Measurements from ENCODE around the gene PPID. TPM values are rescaled to one million over a fixed set of nuclear protein-coding genes. Genes with fewer than 3 reads are reported as not detected.

PPID gene
- total RNA-seq, 1 experiment from 2014 or later, result 43.3 TPM

DNA sequence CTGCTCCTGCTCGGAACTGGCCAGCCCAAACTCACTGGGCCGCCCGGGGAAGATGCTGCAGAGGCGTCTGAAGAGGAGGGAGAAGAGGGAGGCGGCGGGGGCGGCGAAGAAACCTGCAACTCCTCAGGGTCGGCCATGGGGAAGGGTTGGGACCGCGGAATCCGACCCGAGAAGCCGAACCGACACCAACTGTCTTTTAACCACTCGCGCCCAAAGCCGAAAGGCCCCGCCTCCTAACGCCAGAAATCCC is 51.6 kb downstream of the PPID start, which contains the start of gene C4orf46:
TSS of gene C4orf46 (minus strand) at position 223 of the 250 bp plus-strand sequence. CDS start at position 137, 86 bp downstream.
- TSS peak; percentile 43 for BruUV-seq (replicated peaks)
- Histone ChIP-seq H3K4me1 (ENCODE audit: insufficient read depth, low read length) (peaks cover 12% of the 10 kb centered on the region), H3K4me2 (ENCODE audit: low read length) (peak within 1 kb of the TSS; percentile 89), H3K79me2 (ENCODE audit: low read length) (peaks cover 60% of the 10 kb centered on the region), H3K4me3 (ENCODE audit: low read length) (peak within 1 kb of the TSS; percentile 76), H3K9me3 (ENCODE audit: low read length) (no peaks in the 10 kb centered on the region), H3F3A (ENCODE audit: low read length, unreplicated experiment) (no peaks in the 10 kb centered on the region), H3K9ac (ENCODE audit: low read length) (peak within 1 kb of the TSS; percentile 88), H3K27me3 (ENCODE audit: low read length) (no peaks in the 10 kb centered on the region), H4K20me1 (ENCODE audit: low read length) (peaks cover 5% of the 10 kb centered on the region; the same call in 1 of the 2 replicates), H3K36me3 (ENCODE audit: low read depth, low read length) (peaks cover 2% of the 10 kb centered on the region), H3K9me2 (replicated peaks; ENCODE audit: low read length) (no peaks in the 10 kb centered on the region), H3K27ac (ENCODE audit: low read length) (peak within 1 kb of the TSS; percentile 67), H2AFZ (ENCODE audit: low read length) (peak within 1 kb of the TSS; percentile 95)
- ATAC-seq (no peak), DNase-seq (peak; percentile 5)
- intact Hi-C loops (cut with micrococcal nuclease), result no loop called here
- POLR2A ChIA-PET (ENCODE audit: unreplicated experiment), result no interaction called here
- CTCF ChIA-PET, result no interaction called here
- no peak for TF ChIP-seq EZH2phosphoT487 (IDR thresholded peaks at IDR 0.05; ENCODE audit: borderline replicate concordance, low read length)
- TF ChIP-seq, protein P1, sequence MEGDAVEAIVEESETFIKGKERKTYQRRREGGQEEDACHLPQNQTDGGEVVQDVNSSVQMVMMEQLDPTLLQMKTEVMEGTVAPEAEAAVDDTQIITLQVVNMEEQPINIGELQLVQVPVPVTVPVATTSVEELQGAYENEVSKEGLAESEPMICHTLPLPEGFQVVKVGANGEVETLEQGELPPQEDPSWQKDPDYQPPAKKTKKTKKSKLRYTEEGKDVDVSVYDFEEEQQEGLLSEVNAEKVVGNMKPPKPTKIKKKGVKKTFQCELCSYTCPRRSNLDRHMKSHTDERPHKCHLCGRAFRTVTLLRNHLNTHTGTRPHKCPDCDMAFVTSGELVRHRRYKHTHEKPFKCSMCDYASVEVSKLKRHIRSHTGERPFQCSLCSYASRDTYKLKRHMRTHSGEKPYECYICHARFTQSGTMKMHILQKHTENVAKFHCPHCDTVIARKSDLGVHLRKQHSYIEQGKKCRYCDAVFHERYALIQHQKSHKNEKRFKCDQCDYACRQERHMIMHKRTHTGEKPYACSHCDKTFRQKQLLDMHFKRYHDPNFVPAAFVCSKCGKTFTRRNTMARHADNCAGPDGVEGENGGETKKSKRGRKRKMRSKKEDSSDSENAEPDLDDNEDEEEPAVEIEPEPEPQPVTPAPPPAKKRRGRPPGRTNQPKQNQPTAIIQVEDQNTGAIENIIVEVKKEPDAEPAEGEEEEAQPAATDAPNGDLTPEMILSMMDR (conservative IDR thresholded peaks at IDR 0.05; ENCODE audit: low read depth, low read length), result no peak
- no peak for TF ChIP-seq EZH2 (IDR thresholded peaks at IDR 0.05; ENCODE audit: low read length, unreplicated experiment)

DNA sequence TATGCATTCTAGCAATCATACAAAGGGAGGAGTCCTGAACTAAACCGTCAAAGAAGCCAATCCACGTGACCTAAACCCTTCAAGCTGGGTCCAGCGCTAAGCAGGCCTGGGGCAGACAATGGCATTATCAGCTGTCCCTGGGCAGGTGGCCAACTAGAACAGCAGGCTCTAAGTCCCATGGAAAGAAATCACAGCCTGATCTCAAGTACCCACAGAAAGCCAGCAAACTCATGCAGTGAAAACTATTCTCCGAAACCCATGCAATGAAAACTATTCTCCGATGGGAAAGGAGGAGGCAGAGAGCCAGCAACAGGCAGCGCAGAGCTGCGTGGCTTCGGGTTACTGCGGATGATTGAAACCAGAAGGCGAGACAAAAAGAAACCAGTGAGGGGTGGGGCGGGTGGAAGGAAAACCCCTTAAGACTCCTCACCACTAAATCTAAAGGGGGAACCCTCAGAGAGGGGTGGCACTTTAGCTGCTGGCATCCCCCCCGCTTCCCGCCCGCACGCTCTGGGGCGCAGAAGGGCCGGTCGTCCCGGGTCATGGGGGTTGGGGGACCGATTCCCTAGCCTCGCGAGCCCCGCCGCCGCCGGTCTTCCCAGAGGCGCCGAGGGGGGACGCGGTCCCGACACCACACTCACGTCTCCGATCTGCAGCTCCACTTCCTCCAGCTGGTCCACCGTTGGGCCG is 52.1 kb downstream of the PPID start:
- no peak for TF ChIP-seq EZH2 (IDR thresholded peaks at IDR 0.05; ENCODE audit: low read length, unreplicated experiment)
- TF ChIP-seq, protein P1 (conservative IDR thresholded peaks at IDR 0.05; ENCODE audit: low read depth, low read length), result no peak
- no peak for TF ChIP-seq EZH2phosphoT487 (IDR thresholded peaks at IDR 0.05; ENCODE audit: borderline replicate concordance, low read length)
- H3K9ac ChIP-seq (ENCODE audit: low read length), result peak overlapping the region; percentile 88
- peak; percentile 61 for DNase-seq
- BruUV-seq (replicated peaks), result no TSS peak
- peak overlapping the region; percentile 89 for H3K4me2 ChIP-seq (ENCODE audit: low read length)
- ATAC-seq, result peak; percentile 16
- no peaks in the 10 kb centered on the region for H3F3A ChIP-seq (ENCODE audit: low read length, unreplicated experiment)
- H3K9me2 ChIP-seq (replicated peaks; ENCODE audit: low read length), result no peaks in the 10 kb centered on the region
- peak overlapping the region; percentile 83 for H2AFZ ChIP-seq (ENCODE audit: low read length)
- peaks cover 2% of the 10 kb centered on the region for H3K36me3 ChIP-seq (ENCODE audit: low read depth, low read length)
- H3K27ac ChIP-seq (ENCODE audit: low read length), result peak overlapping the region; percentile 45
- H3K9me3 ChIP-seq (ENCODE audit: low read length), result no peaks in the 10 kb centered on the region
- peaks cover 12% of the 10 kb centered on the region for H3K4me1 ChIP-seq (ENCODE audit: insufficient read depth, low read length)
- H3K4me3 ChIP-seq (ENCODE audit: low read length), result peak overlapping the region; percentile 76
- intact Hi-C loops (cut with micrococcal nuclease), result no loop called here
- ChIA-PET POLR2A (ENCODE audit: unreplicated experiment) (interaction anchor here (0.7 kb wide), 1 partner anchor 156 kb away, joined by 7 read pairs; no protein-coding TSS in a partner anchor), CTCF (no interaction called here)
- no peaks in the 10 kb centered on the region for H3K27me3 ChIP-seq (ENCODE audit: low read length)
- peaks cover 60% of the 10 kb centered on the region for H3K79me2 ChIP-seq (ENCODE audit: low read length)
- H4K20me1 ChIP-seq (ENCODE audit: low read length), result peaks cover 5% of the 10 kb centered on the region; the same call in 1 of the 2 replicates

DNA sequence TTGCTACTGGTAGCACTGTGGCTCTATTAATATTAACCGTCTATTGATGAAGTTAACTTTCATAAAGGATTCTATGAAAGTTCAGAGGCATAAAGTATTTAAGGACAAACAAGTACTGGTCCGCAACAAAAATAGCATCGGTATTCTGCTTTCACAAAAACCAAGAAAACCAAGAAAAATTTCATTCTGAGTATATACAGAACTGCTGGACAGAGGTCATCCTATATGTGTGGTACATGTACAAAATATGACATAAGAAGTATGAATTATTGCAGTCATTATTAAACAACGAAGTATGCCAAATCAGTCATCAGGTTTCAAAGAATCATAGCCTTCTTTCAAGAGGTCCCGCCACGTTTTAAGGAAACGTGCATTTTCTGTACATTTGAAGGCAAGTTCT is 53.9 kb downstream of the PPID start:
- Histone ChIP-seq H3K9me2 (replicated peaks; ENCODE audit: low read length) (no peaks in the 10 kb centered on the region), H3K36me3 (ENCODE audit: low read depth, low read length) (peaks cover 2% of the 10 kb centered on the region), H3K4me3 (ENCODE audit: low read length) (no peak overlapping the region), H4K20me1 (ENCODE audit: low read length) (peaks cover 5% of the 10 kb centered on the region; the same call in 1 of the 2 replicates), H3F3A (ENCODE audit: low read length, unreplicated experiment) (no peaks in the 10 kb centered on the region), H3K4me1 (ENCODE audit: insufficient read depth, low read length) (peaks cover 12% of the 10 kb centered on the region), H3K27ac (ENCODE audit: low read length) (no peak overlapping the region), H3K27me3 (ENCODE audit: low read length) (no peaks in the 10 kb centered on the region), H3K4me2 (ENCODE audit: low read length) (no peak overlapping the region), H3K9ac (ENCODE audit: low read length) (no peak overlapping the region), H3K9me3 (ENCODE audit: low read length) (no peaks in the 10 kb centered on the region), H3K79me2 (ENCODE audit: low read length) (peaks cover 60% of the 10 kb centered on the region), H2AFZ (ENCODE audit: low read length) (no peak overlapping the region)
- ChIA-PET POLR2A (ENCODE audit: unreplicated experiment) (no interaction called here), CTCF (no interaction called here)
- BruUV-seq (replicated peaks), result no TSS peak
- DNase-seq (no peak), ATAC-seq (no peak)
- intact Hi-C loops (cut with micrococcal nuclease), result loop anchor here (5.0 kb wide), 1 partner anchor 97 kb away; no protein-coding TSS in a partner anchor
- no peak for TF ChIP-seq EZH2phosphoT487 (IDR thresholded peaks at IDR 0.05; ENCODE audit: borderline replicate concordance, low read length)
- TF ChIP-seq EZH2 (IDR thresholded peaks at IDR 0.05; ENCODE audit: low read length, unreplicated experiment), result no peak
- TF ChIP-seq, protein P1 (conservative IDR thresholded peaks at IDR 0.05; ENCODE audit: low read depth, low read length), result no peak

Measured in PC-3 (cell line).